ENCODE measurements around the gene SPATA46.

GRCh38 chr1:162405800-162406199, 29.1 kb upstream of the SPATA46 start:
- TF ChIP-seq CTCF (IDR thresholded peaks at IDR 0.05) (no peak), EZH2 (IDR thresholded peaks at IDR 0.05; ENCODE audit: borderline replicate concordance, insufficient read depth, low read depth, low read length, poor library complexity, severe bottlenecking) (no peak)

Measured in B cell (primary cell).